IMR-90 (cell line): ENCODE measurements around the gene CDYL2. TPM values are rescaled to one million over a fixed set of nuclear protein-coding genes. Genes with fewer than 3 reads are reported as not detected.
A peak's percentile ranks its signal among the peaks of the same experiment; 100 is the strongest.

Source experiments
- ATAC-seq: fragments of 200-7000 bp; cut with Tn5 transposase; 2 replicates; pipeline ENCODE4 v1.9.1; 2020; ENCODE audit warnings: low read depth, mild to moderate bottlenecking, moderate library complexity
- BruUV-seq: library from RNA; stranded (reverse); fragments of 400-500 nt; replicated peaks from 2 replicates; lab custom pipeline; 2021; lab: Mats Ljungman, UMichigan
- CTCF ChIA-PET: fragments of 300-600 bp; formaldehyde crosslinking; extraction: SDS; loops from one replicate; lab custom pipeline; 2021; ENCODE audit warnings: antibody characterized with exemption; lab: Yijun Ruan, JAX
- POLR2A ChIA-PET: fragments of 300-600 bp; sonication (Branson Sonifier 250); formaldehyde crosslinking; loops from one replicate; lab custom pipeline; 2022; ENCODE audit warnings: antibody characterized with exemption; ENCODE audit not compliant: unreplicated experiment; lab: Charles Lee
- DNase-seq: peaks from one replicate; pipeline ENCODE4 v3.0.0; 2013
- H2AFZ ChIP-seq: replicated peaks from 2 replicates; pipeline ENCODE3; 2013; ENCODE audit warnings: low read length, mild to moderate bottlenecking; ENCODE audit not compliant: poor library complexity
- H2AK5ac ChIP-seq: 2 replicates; pipeline ENCODE4 v1.6.1; 2013; ENCODE audit warnings: low read depth, low read length, inconsistent platforms
- H2AK9ac ChIP-seq: replicated peaks from 2 replicates; pipeline ENCODE3; 2013; ENCODE audit warnings: mild to moderate bottlenecking, low read depth, low read length, moderate library complexity; ENCODE audit not compliant: poor library complexity
- H2BK120ac ChIP-seq: 2 replicates; pipeline ENCODE4 v1.6.1; 2013; ENCODE audit warnings: low read depth, low read length, inconsistent platforms
- H2BK15ac ChIP-seq: 3 replicates; pipeline ENCODE4 v1.6.1; 2013; ENCODE audit warnings: low read depth, low read length, inconsistent platforms
- H2BK20ac ChIP-seq: 2 replicates; pipeline ENCODE4 v1.6.1; 2013; ENCODE audit warnings: low read depth, mild to moderate bottlenecking, inconsistent platforms, low read length, moderate library complexity
- H2BK5ac ChIP-seq: 2 replicates; pipeline ENCODE4 v1.6.1; 2013; ENCODE audit warnings: mild to moderate bottlenecking, low read depth, low read length, inconsistent platforms; ENCODE audit not compliant: poor library complexity, severe bottlenecking
- H3K14ac ChIP-seq: replicated peaks from 2 replicates; pipeline ENCODE4 v1.6.1; 2013; ENCODE audit warnings: low read depth, low read length, inconsistent platforms
- H3K18ac ChIP-seq: 2 replicates; pipeline ENCODE4 v1.6.1; 2013; ENCODE audit warnings: low read depth, low read length, control low read depth
- H3K23ac ChIP-seq: 2 replicates; pipeline ENCODE4 v1.6.1; 2013; ENCODE audit warnings: low read depth, low read length, inconsistent platforms
- H3K27ac ChIP-seq: 2 replicates; pipeline ENCODE4 v1.5.1; 2013; ENCODE audit warnings: mild to moderate bottlenecking, control low read depth, low read length; ENCODE audit not compliant: insufficient read depth
- H3K27me3 ChIP-seq: 2 replicates; pipeline ENCODE4 v1.6.1; 2013; ENCODE audit warnings: low read length; ENCODE audit not compliant: control insufficient read depth, insufficient read depth
- H3K36me3 ChIP-seq: 2 replicates; pipeline ENCODE4 v1.6.1; 2013; ENCODE audit warnings: low read length, mixed read lengths; ENCODE audit not compliant: control insufficient read depth, insufficient read depth
- H3K4ac ChIP-seq: 2 replicates; pipeline ENCODE4 v1.6.1; 2013; ENCODE audit warnings: low read depth, low read length, inconsistent platforms
- H3K4me1 ChIP-seq: 2 replicates; pipeline ENCODE4 v1.6.1; 2013; ENCODE audit warnings: low read length, mixed read lengths; ENCODE audit not compliant: control insufficient read depth, insufficient read depth
- H3K4me2 ChIP-seq: 2 replicates; pipeline ENCODE4 v1.6.1; 2013; ENCODE audit warnings: low read depth, mild to moderate bottlenecking, control low read depth, low read length, moderate library complexity
- H3K4me3 ChIP-seq: 2 replicates; pipeline ENCODE4 v1.5.1; 2013; ENCODE audit warnings: low read depth, mild to moderate bottlenecking, control low read depth, low read length, moderate library complexity; ENCODE audit not compliant: insufficient read depth
- H3K56ac ChIP-seq: 2 replicates; pipeline ENCODE4 v1.6.1; 2013; ENCODE audit warnings: low read length, inconsistent platforms; ENCODE audit not compliant: insufficient read depth; ENCODE audit errors: extremely low read depth
- H3K79me1 ChIP-seq, 2 experiments: 2 replicates each; pipeline ENCODE4 v1.6.1; 2013; ENCODE audit warnings: low read length in 2 of 2, inconsistent platforms in 1 of 2, low read depth in 1 of 2
- H3K9ac ChIP-seq: 2 replicates; pipeline ENCODE4 v1.6.1; 2013; ENCODE audit warnings: low read depth, low read length, control low read depth
- H3K9me1 ChIP-seq: 2 replicates; pipeline ENCODE4 v1.6.1; 2013; ENCODE audit warnings: low read length, inconsistent platforms; ENCODE audit not compliant: insufficient read depth
- H3K9me3 ChIP-seq: 2 replicates; pipeline ENCODE4 v1.6.1; 2013; ENCODE audit warnings: low read length; ENCODE audit not compliant: control insufficient read depth, insufficient read depth
- H4K20me1 ChIP-seq: 2 replicates; pipeline ENCODE4 v1.6.1; 2013; ENCODE audit warnings: low read length, inconsistent platforms; ENCODE audit not compliant: insufficient read depth
- H4K5ac ChIP-seq: 2 replicates; pipeline ENCODE4 v1.6.1; 2013; ENCODE audit warnings: mild to moderate bottlenecking, low read depth, low read length, control low read depth
- H4K8ac ChIP-seq, 2 experiments: 2 replicates each; pipeline ENCODE4 v1.6.1; 2013; ENCODE audit warnings: low read depth in 2 of 2, low read length in 2 of 2, control low read depth in 1 of 2, inconsistent platforms in 1 of 2
- H4K91ac ChIP-seq: 2 replicates; pipeline ENCODE4 v1.6.1; 2013; ENCODE audit warnings: low read depth, low read length, inconsistent platforms; ENCODE audit not compliant: insufficient read depth
- CHD1 ChIP-seq: IDR thresholded peaks from 2 replicates; pipeline ENCODE4 v1.6.1; 2012; ENCODE audit warnings: low read depth, low read length, improper control_type of control experiment
- RAD21 ChIP-seq: IDR thresholded peaks from 2 replicates; pipeline ENCODE4 v1.6.1; 2012; ENCODE audit warnings: low read length, improper control_type of control experiment
- SMC3 ChIP-seq: fragments of 150-350 bp; IDR thresholded peaks from 2 replicates; pipeline ENCODE4 v1.6.1; 2016; ENCODE audit warnings: low read depth, mild to moderate bottlenecking, antibody characterized with exemption, low read length, moderate library complexity
- dilution Hi-C: fragments of 300-500 bp; cut with HindIII; formaldehyde crosslinking; loops from one replicate; pipeline ENCODE4 v1.14.3; 2018; ENCODE audit warnings: low sequenced_read_pairs; ENCODE audit not compliant: unreplicated experiment
- in situ Hi-C: fragments of 300-500 bp; cut with MboI; formaldehyde crosslinking; loops from 3 replicates; pipeline ENCODE4 v1.14.3; 2019; ENCODE audit warnings: low sequenced_read_pairs, inconsistent platforms, mixed read lengths
- intact Hi-C: fragments of 100-400 bp; cut with micrococcal nuclease; formaldehyde crosslinking; loops from 2 replicates; pipeline ENCODE4 v1.10.0; 2022
- polyA plus RNA-seq, 3 experiments: library from polyadenylated mRNA; depleted of rRNA; stranded (reverse); fragments of >200 nt; gene quantifications; 2 replicates each; pipeline ENCODE4 v1.2.3, GENCODE V29; 2012; ENCODE audit warnings: low replicate concordance in 1 of 3
- total RNA-seq: library from RNA; depleted of rRNA; stranded (reverse); fragments of >200 nt; gene quantifications from 2 replicates; pipeline ENCODE4 v1.2.3, GENCODE V29; 2012

CDYL2 gene
- total and polyA plus RNA-seq, 2 of the 4 experiments (the other 2 are of a cell fraction) = 1.2 to 3.9 TPM

DNA sequence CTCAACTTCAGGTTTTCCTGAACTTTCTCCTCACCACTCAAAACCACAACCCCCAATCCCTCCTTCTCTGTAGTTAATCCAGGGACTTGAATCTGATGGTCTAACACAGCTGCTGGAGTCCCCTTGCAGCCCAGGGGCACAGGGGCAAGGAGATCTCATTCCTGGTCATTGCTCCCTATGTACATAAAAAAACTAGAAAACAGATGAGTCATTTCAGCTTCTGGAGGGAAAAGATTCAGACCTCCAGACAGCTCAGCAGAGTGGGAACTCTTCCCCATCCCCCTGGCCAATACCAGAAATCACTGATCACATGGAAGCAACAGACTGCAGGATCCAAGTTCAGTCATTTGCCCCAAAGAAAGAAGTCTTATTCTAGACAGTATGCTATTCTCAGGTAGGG, 201.5 kb downstream of the CDYL2 start:
- Histone ChIP-seq H3K4me2 (no peak overlapping the region), H2AK9ac (no peak overlapping the region), H4K91ac (no peak overlapping the region; the same call in 1 of the 2 replicates), H3K27ac (no peak overlapping the region), H4K20me1 (no peaks in the 10 kb centered on the region), H4K8ac (no peak overlapping the region), H2BK120ac (0 out of 2 replicates have a peak overlapping the region, but pooled peaks have one; percentile 15), H3K4me3 (no peak overlapping the region), H3K18ac (no peak overlapping the region), H3K79me1 (no peaks in the 10 kb centered on the region), H3K56ac (no peak overlapping the region), H2BK5ac (no peak overlapping the region), H3K9ac (no peak overlapping the region), H3K4me1 (no peaks in the 10 kb centered on the region; the same call in 1 of the 2 replicates), H3K36me3 (no peaks in the 10 kb centered on the region), H2BK20ac (0 out of 2 replicates have a peak overlapping the region, but pooled peaks have one; percentile 14), H3K27me3 (no peaks in the 10 kb centered on the region), H3K14ac (peak overlapping the region; percentile 8; the same call in 1 of the 2 replicates), H2BK15ac (no peak overlapping the region), H2AFZ (no peak overlapping the region), H2AK5ac (no peak overlapping the region; the same call in 1 of the 2 replicates), H4K5ac (no peak overlapping the region), H3K4ac (no peak overlapping the region), H3K23ac (no peak overlapping the region), H3K9me1 (no peaks in the 10 kb centered on the region), H3K9me3 (peaks cover 1% of the 10 kb centered on the region; the same call in 1 of the 2 replicates)
- ATAC-seq = no peak
- dilution Hi-C loops (no loop called here), in situ Hi-C loops (no loop called here), intact Hi-C loops (no loop called here)
- peak; percentile 6 for DNase-seq
- no TSS peak for BruUV-seq
- ChIA-PET CTCF (interaction anchor here (1.2 kb wide), 1 partner anchor 222 kb away, joined by 3 read pairs; no protein-coding TSS in a partner anchor), POLR2A (no interaction called here)
- TF ChIP-seq CHD1 (no peak), RAD21 (no peak), SMC3 (no peak)
